K562 (cell line): Measurements from ENCODE around the gene CCDC181. TPM values are rescaled to one million over a fixed set of nuclear protein-coding genes. Genes with fewer than 3 reads are reported as not detected.

Experiments
- ADNP ChIP-seq: fragments of 200-800 bp; sonication (Bioruptor generic); IDR thresholded peaks from 2 replicates; pipeline ENCODE4 v1.6.1; 2016; ENCODE audit warnings: missing genetic modification characterization, missing compliant biosample characterization
- BRCA1 ChIP-seq, 2 experiments: fragments of 450-650 bp in 1 of 2; sonication (generic) in 1 of 2; formaldehyde crosslinking in 1 of 2; IDR thresholded peaks; 2 replicates each; pipeline versions ENCODE4 v1.5.0 to v1.6.1; 2017 to 2020; ENCODE audit warnings: mild to moderate bottlenecking in 1 of 2, missing genetic modification reagents in 1 of 2
- MTA1 ChIP-seq: fragments of 450-650 bp; IDR thresholded peaks from 2 replicates; pipeline ENCODE4 v1.6.1; 2017; ENCODE audit warnings: borderline replicate concordance
- polyA plus RNA-seq, 8 experiments: library from polyadenylated mRNA; depleted of rRNA in 4 of 8; stranded (reverse) in 5 of 8; unstranded in 3 of 8; fragments of >200 nt; fragmentation: Nextera tagmentation in 2 of 8; fragmentation: Illumina TruSeq in 1 of 8; extraction: Ambion mirVana in 2 of 8; extraction: Trizol in 1 of 8; gene quantifications; 2 replicates each; pipeline versions ENCODE4 v1.2.1 to v1.2.3, GENCODE V29; 2011 to 2014; ENCODE audit warnings: inconsistent platforms in 1 of 8, missing spikeins in 1 of 8
- total RNA-seq, 7 experiments: library from RNA; depleted of rRNA in 6 of 7; stranded (reverse); fragments of >200 nt in 6 of 7; fragmentation: Illumina TruSeq in 2 of 7; extraction: Trizol in 2 of 7; gene quantifications; 2 replicates each; pipeline versions ENCODE4 v1.2.1 to v1.2.3, GENCODE V29; 2011 to 2021; ENCODE audit warnings: low replicate concordance in 1 of 7
- TF ChIP-seq, protein P1 (sequence below): fragments of 450-650 bp; IDR thresholded peaks from 2 replicates; pipeline ENCODE4 v1.6.1; 2017; ENCODE audit warnings: antibody characterized with exemption, mild to moderate bottlenecking
- TF ChIP-seq, protein P2 (sequence below), 2 experiments: IDR thresholded peaks in 1 of 2; conservative IDR thresholded peaks in 1 of 2; 2 replicates each; pipeline ENCODE4 v1.6.1; 2016; ENCODE audit warnings: low read depth in 2 of 2, mild to moderate bottlenecking in 1 of 2, missing compliant biosample characterization in 1 of 2, missing genetic modification characterization in 1 of 2, moderate library complexity in 1 of 2
- TF ChIP-seq, protein P3 (sequence below): fragments of 250-450 bp; sonication (Bioruptor Pico); IDR thresholded peaks from 2 replicates; pipeline ENCODE4 v1.4.0; 2020

The CCDC181 gene
- total and polyA plus RNA-seq, 9 of the 15 experiments (the other 6 are each of a cell fraction or from before 2014, with no cell fraction given), result 0.04 to 0.14 TPM; not detected in 7

- TF ChIP-seq, protein P1, sequence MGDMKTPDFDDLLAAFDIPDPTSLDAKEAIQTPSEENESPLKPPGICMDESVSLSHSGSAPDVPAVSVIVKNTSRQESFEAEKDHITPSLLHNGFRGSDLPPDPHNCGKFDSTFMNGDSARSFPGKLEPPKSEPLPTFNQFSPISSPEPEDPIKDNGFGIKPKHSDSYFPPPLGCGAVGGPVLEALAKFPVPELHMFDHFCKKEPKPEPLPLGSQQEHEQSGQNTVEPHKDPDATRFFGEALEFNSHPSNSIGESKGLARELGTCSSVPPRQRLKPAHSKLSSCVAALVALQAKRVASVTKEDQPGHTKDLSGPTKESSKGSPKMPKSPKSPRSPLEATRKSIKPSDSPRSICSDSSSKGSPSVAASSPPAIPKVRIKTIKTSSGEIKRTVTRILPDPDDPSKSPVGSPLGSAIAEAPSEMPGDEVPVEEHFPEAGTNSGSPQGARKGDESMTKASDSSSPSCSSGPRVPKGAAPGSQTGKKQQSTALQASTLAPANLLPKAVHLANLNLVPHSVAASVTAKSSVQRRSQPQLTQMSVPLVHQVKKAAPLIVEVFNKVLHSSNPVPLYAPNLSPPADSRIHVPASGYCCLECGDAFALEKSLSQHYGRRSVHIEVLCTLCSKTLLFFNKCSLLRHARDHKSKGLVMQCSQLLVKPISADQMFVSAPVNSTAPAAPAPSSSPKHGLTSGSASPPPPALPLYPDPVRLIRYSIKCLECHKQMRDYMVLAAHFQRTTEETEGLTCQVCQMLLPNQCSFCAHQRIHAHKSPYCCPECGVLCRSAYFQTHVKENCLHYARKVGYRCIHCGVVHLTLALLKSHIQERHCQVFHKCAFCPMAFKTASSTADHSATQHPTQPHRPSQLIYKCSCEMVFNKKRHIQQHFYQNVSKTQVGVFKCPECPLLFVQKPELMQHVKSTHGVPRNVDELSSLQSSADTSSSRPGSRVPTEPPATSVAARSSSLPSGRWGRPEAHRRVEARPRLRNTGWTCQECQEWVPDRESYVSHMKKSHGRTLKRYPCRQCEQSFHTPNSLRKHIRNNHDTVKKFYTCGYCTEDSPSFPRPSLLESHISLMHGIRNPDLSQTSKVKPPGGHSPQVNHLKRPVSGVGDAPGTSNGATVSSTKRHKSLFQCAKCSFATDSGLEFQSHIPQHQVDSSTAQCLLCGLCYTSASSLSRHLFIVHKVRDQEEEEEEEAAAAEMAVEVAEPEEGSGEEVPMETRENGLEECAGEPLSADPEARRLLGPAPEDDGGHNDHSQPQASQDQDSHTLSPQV, result no peak
- TF ChIP-seq, protein P2, sequence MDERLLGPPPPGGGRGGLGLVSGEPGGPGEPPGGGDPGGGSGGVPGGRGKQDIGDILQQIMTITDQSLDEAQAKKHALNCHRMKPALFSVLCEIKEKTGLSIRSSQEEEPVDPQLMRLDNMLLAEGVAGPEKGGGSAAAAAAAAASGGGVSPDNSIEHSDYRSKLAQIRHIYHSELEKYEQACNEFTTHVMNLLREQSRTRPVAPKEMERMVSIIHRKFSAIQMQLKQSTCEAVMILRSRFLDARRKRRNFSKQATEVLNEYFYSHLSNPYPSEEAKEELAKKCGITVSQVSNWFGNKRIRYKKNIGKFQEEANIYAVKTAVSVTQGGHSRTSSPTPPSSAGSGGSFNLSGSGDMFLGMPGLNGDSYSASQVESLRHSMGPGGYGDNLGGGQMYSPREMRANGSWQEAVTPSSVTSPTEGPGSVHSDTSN (CRISPR knock-in tag; IDR thresholded peaks at IDR 0.05; ENCODE audit: low read depth), result no peak
- TF ChIP-seq, protein P2 (tag; conservative IDR thresholded peaks at IDR 0.05; ENCODE audit: low read depth), result peak; percentile 52
- no peak for TF ChIP-seq BRCA1 (IDR thresholded peaks at IDR 0.05)
- TF ChIP-seq BRCA1 (CRISPR knock-in tag; IDR thresholded peaks at IDR 0.05), result no peak
- no peak for TF ChIP-seq ADNP (tag)
- TF ChIP-seq MTA1, result no peak
- TF ChIP-seq, protein P3, sequence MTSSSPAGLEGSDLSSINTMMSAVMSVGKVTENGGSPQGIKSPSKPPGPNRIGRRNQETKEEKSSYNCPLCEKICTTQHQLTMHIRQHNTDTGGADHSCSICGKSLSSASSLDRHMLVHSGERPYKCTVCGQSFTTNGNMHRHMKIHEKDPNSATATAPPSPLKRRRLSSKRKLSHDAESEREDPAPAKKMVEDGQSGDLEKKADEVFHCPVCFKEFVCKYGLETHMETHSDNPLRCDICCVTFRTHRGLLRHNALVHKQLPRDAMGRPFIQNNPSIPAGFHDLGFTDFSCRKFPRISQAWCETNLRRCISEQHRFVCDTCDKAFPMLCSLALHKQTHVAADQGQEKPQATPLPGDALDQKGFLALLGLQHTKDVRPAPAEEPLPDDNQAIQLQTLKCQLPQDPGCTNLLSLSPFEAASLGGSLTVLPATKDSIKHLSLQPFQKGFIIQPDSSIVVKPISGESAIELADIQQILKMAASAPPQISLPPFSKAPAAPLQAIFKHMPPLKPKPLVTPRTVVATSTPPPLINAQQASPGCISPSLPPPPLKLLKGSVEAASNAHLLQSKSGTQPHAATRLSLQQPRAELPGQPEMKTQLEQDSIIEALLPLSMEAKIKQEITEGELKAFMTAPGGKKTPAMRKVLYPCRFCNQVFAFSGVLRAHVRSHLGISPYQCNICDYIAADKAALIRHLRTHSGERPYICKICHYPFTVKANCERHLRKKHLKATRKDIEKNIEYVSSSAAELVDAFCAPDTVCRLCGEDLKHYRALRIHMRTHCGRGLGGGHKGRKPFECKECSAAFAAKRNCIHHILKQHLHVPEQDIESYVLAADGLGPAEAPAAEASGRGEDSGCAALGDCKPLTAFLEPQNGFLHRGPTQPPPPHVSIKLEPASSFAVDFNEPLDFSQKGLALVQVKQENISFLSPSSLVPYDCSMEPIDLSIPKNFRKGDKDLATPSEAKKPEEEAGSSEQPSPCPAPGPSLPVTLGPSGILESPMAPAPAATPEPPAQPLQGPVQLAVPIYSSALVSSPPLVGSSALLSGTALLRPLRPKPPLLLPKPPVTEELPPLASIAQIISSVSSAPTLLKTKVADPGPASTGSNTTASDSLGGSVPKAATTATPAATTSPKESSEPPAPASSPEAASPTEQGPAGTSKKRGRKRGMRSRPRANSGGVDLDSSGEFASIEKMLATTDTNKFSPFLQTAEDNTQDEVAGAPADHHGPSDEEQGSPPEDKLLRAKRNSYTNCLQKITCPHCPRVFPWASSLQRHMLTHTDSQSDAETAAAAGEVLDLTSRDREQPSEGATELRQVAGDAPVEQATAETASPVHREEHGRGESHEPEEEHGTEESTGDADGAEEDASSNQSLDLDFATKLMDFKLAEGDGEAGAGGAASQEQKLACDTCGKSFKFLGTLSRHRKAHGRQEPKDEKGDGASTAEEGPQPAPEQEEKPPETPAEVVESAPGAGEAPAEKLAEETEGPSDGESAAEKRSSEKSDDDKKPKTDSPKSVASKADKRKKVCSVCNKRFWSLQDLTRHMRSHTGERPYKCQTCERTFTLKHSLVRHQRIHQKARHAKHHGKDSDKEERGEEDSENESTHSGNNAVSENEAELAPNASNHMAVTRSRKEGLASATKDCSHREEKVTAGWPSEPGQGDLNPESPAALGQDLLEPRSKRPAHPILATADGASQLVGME (CRISPR knock-in tag), result no peak
Observed at GRCh38 chr1:169466259-169467230, 39.3 kb upstream of the CCDC181 start (continued).
